IMR-90 (cell line): ENCODE data around the gene ARPP21. TPM values are rescaled to one million over a fixed set of nuclear protein-coding genes. Genes with fewer than 3 reads are reported as not detected.

Experiments
- ATAC-seq: fragments of 200-7000 bp; cut with Tn5 transposase; 2 replicates; pipeline ENCODE4 v1.9.1; 2020; ENCODE audit warnings: low read depth, mild to moderate bottlenecking, moderate library complexity
- BruUV-seq: library from RNA; stranded (reverse); fragments of 400-500 nt; replicated peaks from 2 replicates; lab custom pipeline; 2021; lab: Mats Ljungman, UMichigan
- CTCF ChIA-PET: fragments of 300-600 bp; formaldehyde crosslinking; extraction: SDS; loops from one replicate; lab custom pipeline; 2021; ENCODE audit warnings: antibody characterized with exemption; lab: Yijun Ruan, JAX
- POLR2A ChIA-PET: fragments of 300-600 bp; sonication (Branson Sonifier 250); formaldehyde crosslinking; loops from one replicate; lab custom pipeline; 2022; ENCODE audit warnings: antibody characterized with exemption; ENCODE audit not compliant: unreplicated experiment; lab: Charles Lee
- DNase-seq: peaks from one replicate; pipeline ENCODE4 v3.0.0; 2013
- H2AFZ ChIP-seq: replicated peaks from 2 replicates; pipeline ENCODE3; 2013; ENCODE audit warnings: low read length, mild to moderate bottlenecking; ENCODE audit not compliant: poor library complexity
- H2AK5ac ChIP-seq: 2 replicates; pipeline ENCODE4 v1.6.1; 2013; ENCODE audit warnings: low read depth, low read length, inconsistent platforms
- H2AK9ac ChIP-seq: replicated peaks from 2 replicates; pipeline ENCODE3; 2013; ENCODE audit warnings: mild to moderate bottlenecking, low read depth, low read length, moderate library complexity; ENCODE audit not compliant: poor library complexity
- H2BK120ac ChIP-seq: 2 replicates; pipeline ENCODE4 v1.6.1; 2013; ENCODE audit warnings: low read depth, low read length, inconsistent platforms
- H2BK15ac ChIP-seq: 3 replicates; pipeline ENCODE4 v1.6.1; 2013; ENCODE audit warnings: low read depth, low read length, inconsistent platforms
- H2BK20ac ChIP-seq: 2 replicates; pipeline ENCODE4 v1.6.1; 2013; ENCODE audit warnings: low read depth, mild to moderate bottlenecking, inconsistent platforms, low read length, moderate library complexity
- H2BK5ac ChIP-seq: 2 replicates; pipeline ENCODE4 v1.6.1; 2013; ENCODE audit warnings: mild to moderate bottlenecking, low read depth, low read length, inconsistent platforms; ENCODE audit not compliant: poor library complexity, severe bottlenecking
- H3K14ac ChIP-seq: replicated peaks from 2 replicates; pipeline ENCODE4 v1.6.1; 2013; ENCODE audit warnings: low read depth, low read length, inconsistent platforms
- H3K18ac ChIP-seq: 2 replicates; pipeline ENCODE4 v1.6.1; 2013; ENCODE audit warnings: low read depth, low read length, control low read depth
- H3K23ac ChIP-seq: 2 replicates; pipeline ENCODE4 v1.6.1; 2013; ENCODE audit warnings: low read depth, low read length, inconsistent platforms
- H3K27ac ChIP-seq: 2 replicates; pipeline ENCODE4 v1.5.1; 2013; ENCODE audit warnings: mild to moderate bottlenecking, control low read depth, low read length; ENCODE audit not compliant: insufficient read depth
- H3K27me3 ChIP-seq: 2 replicates; pipeline ENCODE4 v1.6.1; 2013; ENCODE audit warnings: low read length; ENCODE audit not compliant: control insufficient read depth, insufficient read depth
- H3K36me3 ChIP-seq: 2 replicates; pipeline ENCODE4 v1.6.1; 2013; ENCODE audit warnings: low read length, mixed read lengths; ENCODE audit not compliant: control insufficient read depth, insufficient read depth
- H3K4ac ChIP-seq: 2 replicates; pipeline ENCODE4 v1.6.1; 2013; ENCODE audit warnings: low read depth, low read length, inconsistent platforms
- H3K4me1 ChIP-seq: 2 replicates; pipeline ENCODE4 v1.6.1; 2013; ENCODE audit warnings: low read length, mixed read lengths; ENCODE audit not compliant: control insufficient read depth, insufficient read depth
- H3K4me2 ChIP-seq: 2 replicates; pipeline ENCODE4 v1.6.1; 2013; ENCODE audit warnings: low read depth, mild to moderate bottlenecking, control low read depth, low read length, moderate library complexity
- H3K4me3 ChIP-seq: 2 replicates; pipeline ENCODE4 v1.5.1; 2013; ENCODE audit warnings: low read depth, mild to moderate bottlenecking, control low read depth, low read length, moderate library complexity; ENCODE audit not compliant: insufficient read depth
- H3K56ac ChIP-seq: 2 replicates; pipeline ENCODE4 v1.6.1; 2013; ENCODE audit warnings: low read length, inconsistent platforms; ENCODE audit not compliant: insufficient read depth; ENCODE audit errors: extremely low read depth
- H3K79me1 ChIP-seq, 2 experiments: 2 replicates each; pipeline ENCODE4 v1.6.1; 2013; ENCODE audit warnings: low read length in 2 of 2, inconsistent platforms in 1 of 2, low read depth in 1 of 2
- H3K9ac ChIP-seq: 2 replicates; pipeline ENCODE4 v1.6.1; 2013; ENCODE audit warnings: low read depth, low read length, control low read depth
- H3K9me1 ChIP-seq: 2 replicates; pipeline ENCODE4 v1.6.1; 2013; ENCODE audit warnings: low read length, inconsistent platforms; ENCODE audit not compliant: insufficient read depth
- H3K9me3 ChIP-seq: 2 replicates; pipeline ENCODE4 v1.6.1; 2013; ENCODE audit warnings: low read length; ENCODE audit not compliant: control insufficient read depth, insufficient read depth
- H4K20me1 ChIP-seq: 2 replicates; pipeline ENCODE4 v1.6.1; 2013; ENCODE audit warnings: low read length, inconsistent platforms; ENCODE audit not compliant: insufficient read depth
- H4K5ac ChIP-seq: 2 replicates; pipeline ENCODE4 v1.6.1; 2013; ENCODE audit warnings: mild to moderate bottlenecking, low read depth, low read length, control low read depth
- H4K8ac ChIP-seq, 2 experiments: 2 replicates each; pipeline ENCODE4 v1.6.1; 2013; ENCODE audit warnings: low read depth in 2 of 2, low read length in 2 of 2, control low read depth in 1 of 2, inconsistent platforms in 1 of 2
- H4K91ac ChIP-seq: 2 replicates; pipeline ENCODE4 v1.6.1; 2013; ENCODE audit warnings: low read depth, low read length, inconsistent platforms; ENCODE audit not compliant: insufficient read depth
- FOS ChIP-seq: fragments of 150-350 bp; IDR thresholded peaks from 2 replicates; pipeline ENCODE4 v1.6.1; 2016; ENCODE audit warnings: low read depth, low read length
- MAFK ChIP-seq: IDR thresholded peaks from 2 replicates; pipeline ENCODE4 v1.6.1; 2012; ENCODE audit warnings: low read depth, low read length, improper control_type of control experiment
- MAZ ChIP-seq: IDR thresholded peaks from 2 replicates; pipeline ENCODE4 v1.6.1; 2012; ENCODE audit warnings: low read depth, mild to moderate bottlenecking, low read length, improper control_type of control experiment, moderate library complexity, borderline replicate concordance
- NFE2L2 ChIP-seq: fragments of 150-350 bp; IDR thresholded peaks from 2 replicates; pipeline ENCODE4 v1.6.1; 2016; ENCODE audit warnings: low read depth, mild to moderate bottlenecking, low read length
- RCOR1 ChIP-seq: IDR thresholded peaks from 2 replicates; pipeline ENCODE4 v1.6.1; 2012; ENCODE audit warnings: mild to moderate bottlenecking, low read length, improper control_type of control experiment; ENCODE audit not compliant: insufficient replicate concordance
- RFX5 ChIP-seq: IDR thresholded peaks from 2 replicates; pipeline ENCODE4 v1.8.0; 2012; ENCODE audit warnings: low read depth, mild to moderate bottlenecking, low read length, moderate library complexity
- SMC3 ChIP-seq: fragments of 150-350 bp; IDR thresholded peaks from 2 replicates; pipeline ENCODE4 v1.6.1; 2016; ENCODE audit warnings: low read depth, mild to moderate bottlenecking, antibody characterized with exemption, low read length, moderate library complexity
- WGBS, 2 experiments: methylation state at CpG; one replicate each; pipeline versions ENCODE4 v1.1.5 to v1.1.7; 2013; ENCODE audit warnings: missing lambda C conversion rate in 2 of 2; ENCODE audit not compliant: insufficient read length in 1 of 2; ENCODE audit errors: extremely low coverage in 2 of 2; 5-methylcytosine and 5-hydroxymethylcytosine counted together
- dilution Hi-C: fragments of 300-500 bp; cut with HindIII; formaldehyde crosslinking; loops from one replicate; pipeline ENCODE4 v1.14.3; 2018; ENCODE audit warnings: low sequenced_read_pairs; ENCODE audit not compliant: unreplicated experiment
- in situ Hi-C: fragments of 300-500 bp; cut with MboI; formaldehyde crosslinking; loops from 3 replicates; pipeline ENCODE4 v1.14.3; 2019; ENCODE audit warnings: low sequenced_read_pairs, inconsistent platforms, mixed read lengths
- intact Hi-C: fragments of 100-400 bp; cut with micrococcal nuclease; formaldehyde crosslinking; loops from 2 replicates; pipeline ENCODE4 v1.10.0; 2022
- polyA plus RNA-seq, 3 experiments: library from polyadenylated mRNA; depleted of rRNA; stranded (reverse); fragments of >200 nt; gene quantifications; 2 replicates each; pipeline ENCODE4 v1.2.3, GENCODE V29; 2012; ENCODE audit warnings: low replicate concordance in 1 of 3
- total RNA-seq: library from RNA; depleted of rRNA; stranded (reverse); fragments of >200 nt; gene quantifications from 2 replicates; pipeline ENCODE4 v1.2.3, GENCODE V29; 2012
- TF ChIP-seq, protein P1 (sequence below): conservative IDR thresholded peaks from 2 replicates; pipeline ENCODE4 v1.5.1; 2012; ENCODE audit warnings: mild to moderate bottlenecking, low read depth, low read length, improper control_type of control experiment

The ARPP21 gene
- total and polyA plus RNA-seq, 2 of the 4 experiments (the other 2 are of a cell fraction) = not detected

GRCh38 chr3:35737934-35738706 is 98.8 kb downstream of the ARPP21 start:
- ChIA-PET CTCF (no interaction called here), POLR2A (no interaction called here)
- Histone ChIP-seq H3K14ac (no peak overlapping the region), H3K23ac (no peak overlapping the region), H3K18ac (no peak overlapping the region), H3K27me3 (no peaks in the 10 kb centered on the region), H3K27ac (no peak overlapping the region), H4K5ac (no peak overlapping the region), H2BK120ac (no peak overlapping the region), H3K9me1 (no peaks in the 10 kb centered on the region), H3K4me1 (no peaks in the 10 kb centered on the region), H4K8ac (no peak overlapping the region), H3K79me1 (no peaks in the 10 kb centered on the region), H4K91ac (no peak overlapping the region), H2BK15ac (no peak overlapping the region), H2AFZ (no peak overlapping the region), H3K4me3 (no peak overlapping the region), H3K9me3 (peaks cover 2% of the 10 kb centered on the region; the same call in 1 of the 2 replicates), H3K4ac (no peak overlapping the region), H4K20me1 (no peaks in the 10 kb centered on the region), H3K9ac (no peak overlapping the region), H2BK5ac (no peak overlapping the region), H2AK9ac (no peak overlapping the region), H2BK20ac (no peak overlapping the region), H3K36me3 (no peaks in the 10 kb centered on the region), H2AK5ac (no peak overlapping the region), H3K4me2 (no peak overlapping the region), H3K56ac (no peak overlapping the region)
- no TSS peak for BruUV-seq
- intact Hi-C loops = no loop called here
- dilution Hi-C loops = no loop called here
- TF ChIP-seq FOS (no peak), RCOR1 (no peak), SMC3 (no peak), MAZ (no peak), RFX5 (no peak), NFE2L2 (no peak), MAFK (no peak)
- TF ChIP-seq, protein P1, sequence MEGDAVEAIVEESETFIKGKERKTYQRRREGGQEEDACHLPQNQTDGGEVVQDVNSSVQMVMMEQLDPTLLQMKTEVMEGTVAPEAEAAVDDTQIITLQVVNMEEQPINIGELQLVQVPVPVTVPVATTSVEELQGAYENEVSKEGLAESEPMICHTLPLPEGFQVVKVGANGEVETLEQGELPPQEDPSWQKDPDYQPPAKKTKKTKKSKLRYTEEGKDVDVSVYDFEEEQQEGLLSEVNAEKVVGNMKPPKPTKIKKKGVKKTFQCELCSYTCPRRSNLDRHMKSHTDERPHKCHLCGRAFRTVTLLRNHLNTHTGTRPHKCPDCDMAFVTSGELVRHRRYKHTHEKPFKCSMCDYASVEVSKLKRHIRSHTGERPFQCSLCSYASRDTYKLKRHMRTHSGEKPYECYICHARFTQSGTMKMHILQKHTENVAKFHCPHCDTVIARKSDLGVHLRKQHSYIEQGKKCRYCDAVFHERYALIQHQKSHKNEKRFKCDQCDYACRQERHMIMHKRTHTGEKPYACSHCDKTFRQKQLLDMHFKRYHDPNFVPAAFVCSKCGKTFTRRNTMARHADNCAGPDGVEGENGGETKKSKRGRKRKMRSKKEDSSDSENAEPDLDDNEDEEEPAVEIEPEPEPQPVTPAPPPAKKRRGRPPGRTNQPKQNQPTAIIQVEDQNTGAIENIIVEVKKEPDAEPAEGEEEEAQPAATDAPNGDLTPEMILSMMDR = no peak
- no peak for DNase-seq
- in situ Hi-C loops = no loop called here
- WGBS, 2 experiments = no CpG with 5 or more reads among the region's 4 CpGs
- no peak for ATAC-seq
